ENCODE data around the gene OCEL1.
"Not testable (repeated sequence)": the region's sequence is repeated elsewhere in the genome, so short reads cannot be mapped to it uniquely, and the experiment has no call there.

OCEL1 gene

DNA sequence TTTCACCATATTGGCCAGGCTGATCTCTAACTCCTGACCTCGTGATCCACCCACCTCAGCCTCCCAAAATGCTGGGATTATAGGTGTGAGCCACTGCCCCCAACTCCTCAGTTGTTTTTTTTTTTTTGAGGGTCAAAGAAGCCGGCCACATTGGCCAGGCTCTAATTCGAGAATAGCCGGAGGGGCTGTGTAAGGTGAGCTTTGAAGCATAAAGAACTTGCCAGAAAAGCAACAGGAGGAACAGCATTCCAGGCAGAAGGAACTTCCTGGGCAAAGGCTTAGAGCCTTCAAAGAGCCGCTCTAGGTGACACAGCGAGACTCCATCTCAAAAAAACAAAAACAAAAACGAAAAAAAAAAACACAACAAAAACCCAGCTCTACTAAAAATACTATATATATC is 40.0 kb downstream of the OCEL1 start:
- DNase-seq, result no peak

DNA sequence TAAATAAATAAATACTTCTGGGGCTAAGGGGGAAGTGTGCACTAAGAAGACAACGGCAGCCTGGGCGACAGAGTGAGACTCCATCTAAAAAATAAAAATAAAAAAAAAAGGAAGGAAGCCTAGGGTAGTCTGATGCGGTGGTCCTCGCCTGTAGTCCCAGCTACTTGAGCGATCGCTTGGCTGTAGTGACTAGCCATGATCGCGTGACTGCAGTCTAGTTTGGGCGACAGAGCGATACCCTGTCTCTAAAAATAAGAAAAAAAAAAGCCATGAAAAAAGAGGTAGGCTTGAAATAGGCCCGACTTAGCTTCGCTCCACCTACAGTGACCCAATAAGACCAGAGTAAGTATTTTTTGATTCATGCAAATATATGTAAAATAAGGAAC is 40.6 kb downstream of the OCEL1 start:
- no peak for DNase-seq

GRCh38 chr19:17266975-17267788 is 41.2 kb downstream of the OCEL1 start, which contains the start of gene BABAM1:
BABAM1 (plus strand) TSS chr19:17267443; CDS start chr19:17268807, 1,364 bp downstream.
- DNase-seq, result peak; percentile 100

DNA sequence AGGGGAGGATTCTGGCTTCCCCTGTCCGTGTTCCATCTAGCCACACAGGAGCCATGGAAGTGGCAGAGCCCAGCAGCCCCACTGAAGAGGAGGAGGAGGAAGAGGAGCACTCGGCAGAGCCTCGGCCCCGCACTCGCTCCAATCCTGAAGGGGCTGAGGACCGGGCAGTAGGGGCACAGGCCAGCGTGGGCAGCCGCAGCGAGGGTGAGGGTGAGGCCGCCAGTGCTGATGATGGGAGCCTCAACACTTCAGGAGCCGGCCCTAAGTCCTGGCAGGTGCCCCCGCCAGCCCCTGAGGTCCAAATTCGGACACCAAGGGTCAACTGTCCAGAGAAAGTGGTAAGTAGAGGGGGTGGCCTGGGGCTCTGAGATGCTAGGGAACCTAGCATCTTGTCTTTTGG is 42.7 kb downstream of the OCEL1 start:
- no peak for DNase-seq

GRCh38 chr19:17274892-17275291 is 48.9 kb downstream of the OCEL1 start:
- not testable (repeated sequence) for DNase-seq

DNA sequence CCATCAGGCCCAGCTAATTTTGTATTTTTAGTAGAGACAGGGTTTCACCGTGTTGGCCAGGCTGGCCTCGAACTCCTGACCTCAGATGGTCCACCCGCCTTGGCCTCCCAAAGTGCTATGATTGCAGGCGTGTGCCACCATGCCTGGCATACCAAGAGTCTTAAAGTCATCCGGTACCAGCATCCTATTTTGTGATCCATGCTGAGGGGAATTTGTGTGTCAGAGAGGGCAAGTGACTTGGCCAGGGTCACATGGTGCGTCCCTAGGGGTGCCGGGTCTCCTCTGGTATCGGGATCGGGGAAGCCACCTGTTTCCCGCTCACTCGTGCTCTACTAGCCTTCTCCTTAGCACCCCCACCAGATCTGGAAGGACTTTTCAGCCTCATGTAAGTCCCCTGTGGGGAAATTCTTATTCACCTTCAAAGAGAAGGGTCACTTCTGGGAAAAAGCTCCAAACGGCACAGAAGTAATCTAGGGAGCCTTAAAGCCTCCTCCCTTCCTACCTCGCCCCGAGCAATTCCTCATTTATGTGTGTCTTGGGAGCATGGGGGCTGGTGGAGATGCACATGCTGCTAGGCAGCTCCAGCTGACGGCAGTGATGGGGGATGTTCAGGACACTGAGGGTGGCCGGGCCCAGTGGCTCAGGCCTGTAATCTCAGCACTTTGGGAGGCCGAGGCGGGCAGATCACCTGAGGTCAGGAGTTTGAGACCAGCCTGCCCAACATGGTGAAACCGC is 49.6 kb downstream of the OCEL1 start:
- DNase-seq, result no peak
